Measurements from ENCODE around the gene THAP9. TPM values are rescaled to one million over a fixed set of nuclear protein-coding genes. Genes with fewer than 3 reads are reported as not detected.

THAP9 gene
- total and polyA plus RNA-seq, 4 donors: 1.6 to 6.5 (median 2.6) TPM

- Histone ChIP-seq H3K36me3 (ENCODE audit: control insufficient read depth in 1 of 2, insufficient read depth in 2 of 2, low read length in 1 of 2) (peaks cover 0 to 5% of the 10 kb centered on the region in 2 donors), H3K4me3 (ENCODE audit: low read length in 2 of 2) (no peak overlapping the region), H3K9me3 (ENCODE audit: control insufficient read depth, low read length) (no peaks in the 10 kb centered on the region), H3K4me1 (ENCODE audit: control insufficient read depth in 1 of 2, insufficient read depth in 2 of 2, low read length in 2 of 2) (no peaks in the 10 kb centered on the region), H3K27ac (ENCODE audit: low read depth in 1 of 2, low read length in 2 of 2) (no peak overlapping the region), H3K27me3 (ENCODE audit: control insufficient read depth in 1 of 2, insufficient read depth in 2 of 2, low read length in 1 of 2) (no peaks in the 10 kb centered on the region)
- intact Hi-C loops (cut with DNase I): no loop called here
- DNase-seq (no peak), ATAC-seq (ENCODE audit: low FRiP score) (no peak)
Measured at GRCh38 chr4:82921795-82922194, 21.3 kb downstream of the THAP9 start.

DNA sequence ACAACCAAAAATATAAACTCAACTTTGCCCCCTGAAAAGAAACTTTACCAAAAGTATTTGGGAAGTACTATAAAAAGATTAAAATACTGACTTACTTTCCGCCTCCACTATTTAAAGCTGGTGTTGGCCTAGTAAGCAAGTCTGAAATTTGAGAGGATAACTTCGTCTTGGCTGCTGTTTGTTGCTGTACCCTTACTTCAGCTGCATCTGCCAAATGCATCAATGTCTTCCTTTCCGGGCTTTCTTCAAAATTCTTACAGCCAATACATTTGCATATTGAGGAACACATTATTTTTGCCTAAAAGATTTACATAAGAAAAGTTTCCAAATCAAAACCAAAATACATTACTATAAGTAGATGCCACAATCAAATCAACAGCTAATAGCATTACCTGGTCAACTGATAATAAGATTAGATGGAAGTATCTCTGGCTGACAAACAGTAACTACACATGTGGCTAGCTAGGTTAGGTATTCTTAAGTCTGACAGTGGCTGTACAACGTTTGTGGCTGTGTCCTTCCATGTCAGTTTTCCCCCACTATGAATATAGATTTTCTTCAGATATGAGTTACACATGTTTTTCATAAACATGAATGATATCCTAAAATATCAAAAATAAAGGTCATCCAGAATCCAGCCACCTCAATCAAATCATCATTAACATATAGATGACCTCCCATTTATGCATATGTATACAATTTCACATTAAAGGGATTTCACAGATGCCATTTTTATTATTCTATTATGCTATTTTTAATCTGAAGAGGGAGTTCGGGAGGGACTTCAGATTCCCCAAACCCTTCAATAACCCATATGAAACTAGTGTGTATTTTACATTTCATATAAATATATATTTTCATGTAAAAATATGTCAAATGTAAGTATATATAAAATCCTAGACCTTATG is 30.6 kb downstream of the THAP9 start:
- no peaks in the 10 kb centered on the region for H3K4me1 ChIP-seq (ENCODE audit: control insufficient read depth in 1 of 2, insufficient read depth in 2 of 2, low read length in 2 of 2)
- H3K27ac ChIP-seq (ENCODE audit: low read depth in 1 of 2, low read length in 2 of 2): no peak overlapping the region
- no peak for ATAC-seq (ENCODE audit: low FRiP score)
- H3K9me3 ChIP-seq (ENCODE audit: control insufficient read depth, low read length): no peaks in the 10 kb centered on the region
- no peak overlapping the region for H3K4me3 ChIP-seq (ENCODE audit: low read length in 2 of 2)
- no peaks in the 10 kb centered on the region for H3K27me3 ChIP-seq (ENCODE audit: control insufficient read depth in 1 of 2, insufficient read depth in 2 of 2, low read length in 1 of 2)
- WGBS, 2 donors: 66 to 70% methylated on average over 5 of the region's 5 CpGs
- H3K36me3 ChIP-seq (ENCODE audit: control insufficient read depth in 1 of 2, insufficient read depth in 2 of 2, low read length in 1 of 2): no peaks in the 10 kb centered on the region
- no peak for DNase-seq
- intact Hi-C loops (cut with DNase I): no loop called here

GRCh38 chr4:82934441-82934840 is 33.9 kb downstream of the THAP9 start:
- no peaks in the 10 kb centered on the region for H3K9me3 ChIP-seq (ENCODE audit: control insufficient read depth, low read length)
- no peak overlapping the region for H3K4me3 ChIP-seq (ENCODE audit: low read length in 2 of 2)
- H3K4me1 ChIP-seq (ENCODE audit: control insufficient read depth in 1 of 2, insufficient read depth in 2 of 2, low read length in 2 of 2): no peaks in the 10 kb centered on the region
- DNase-seq (no peak), ATAC-seq (ENCODE audit: low FRiP score) (no peak)
- H3K36me3 ChIP-seq (ENCODE audit: control insufficient read depth in 1 of 2, insufficient read depth in 2 of 2, low read length in 1 of 2): no peaks in the 10 kb centered on the region
- intact Hi-C loops (cut with DNase I): no loop called here
- H3K27me3 ChIP-seq (ENCODE audit: control insufficient read depth in 1 of 2, insufficient read depth in 2 of 2, low read length in 1 of 2): no peaks in the 10 kb centered on the region
- no peak overlapping the region for H3K27ac ChIP-seq (ENCODE audit: low read depth in 1 of 2, low read length in 2 of 2)

- ATAC-seq (ENCODE audit: low FRiP score) (no peak), DNase-seq (no peak)
- H3K27me3 ChIP-seq (ENCODE audit: control insufficient read depth in 1 of 2, insufficient read depth in 2 of 2, low read length in 1 of 2): no peaks in the 10 kb centered on the region
- H3K36me3 ChIP-seq (ENCODE audit: control insufficient read depth in 1 of 2, insufficient read depth in 2 of 2, low read length in 1 of 2): no peaks in the 10 kb centered on the region
- H3K27ac ChIP-seq (ENCODE audit: low read depth in 1 of 2, low read length in 2 of 2): no peak overlapping the region
- no peak overlapping the region for H3K4me3 ChIP-seq (ENCODE audit: low read length in 2 of 2)
- H3K4me1 ChIP-seq (ENCODE audit: control insufficient read depth in 1 of 2, insufficient read depth in 2 of 2, low read length in 2 of 2): no peaks in the 10 kb centered on the region
- no peaks in the 10 kb centered on the region for H3K9me3 ChIP-seq (ENCODE audit: control insufficient read depth, low read length)
- intact Hi-C loops (cut with DNase I): no loop called here
- WGBS, 2 donors: 56 to 68% methylated on average over 2 of the region's 2 CpGs
Measured at GRCh38 chr4:82939414-82939813, 38.9 kb downstream of the THAP9 start.

DNA sequence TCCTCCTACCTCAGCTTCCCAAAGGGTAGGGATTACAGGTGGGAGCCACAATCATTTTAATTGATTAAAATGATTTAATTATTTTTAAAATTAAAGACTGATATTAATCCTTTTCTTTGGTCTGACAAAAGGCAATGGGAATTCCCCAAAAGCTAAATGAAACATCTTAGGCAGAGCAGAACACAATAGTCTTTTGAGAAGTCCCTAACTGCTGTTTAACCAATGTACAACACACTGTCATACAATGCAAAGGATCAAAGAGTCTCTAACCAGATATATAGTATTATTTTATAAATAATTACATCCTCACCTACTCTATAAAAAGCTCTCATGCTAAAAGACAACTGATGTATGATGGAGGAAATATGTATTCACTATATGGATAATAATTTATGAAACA is 47.0 kb downstream of the THAP9 start:
- Histone ChIP-seq H3K4me1 (ENCODE audit: control insufficient read depth in 1 of 2, insufficient read depth in 2 of 2, low read length in 2 of 2) (no peaks in the 10 kb centered on the region), H3K27me3 (ENCODE audit: control insufficient read depth in 1 of 2, insufficient read depth in 2 of 2, low read length in 1 of 2) (no peaks in the 10 kb centered on the region), H3K27ac (ENCODE audit: low read depth in 1 of 2, low read length in 2 of 2) (no peak overlapping the region), H3K4me3 (ENCODE audit: low read length in 2 of 2) (no peak overlapping the region), H3K9me3 (ENCODE audit: control insufficient read depth, low read length) (no peaks in the 10 kb centered on the region), H3K36me3 (ENCODE audit: control insufficient read depth in 1 of 2, insufficient read depth in 2 of 2, low read length in 1 of 2) (peaks cover 0 to 2% of the 10 kb centered on the region in 2 donors)
- DNase-seq (no peak), ATAC-seq (ENCODE audit: low FRiP score) (no peak)
- intact Hi-C loops (cut with DNase I): no loop called here

DNA sequence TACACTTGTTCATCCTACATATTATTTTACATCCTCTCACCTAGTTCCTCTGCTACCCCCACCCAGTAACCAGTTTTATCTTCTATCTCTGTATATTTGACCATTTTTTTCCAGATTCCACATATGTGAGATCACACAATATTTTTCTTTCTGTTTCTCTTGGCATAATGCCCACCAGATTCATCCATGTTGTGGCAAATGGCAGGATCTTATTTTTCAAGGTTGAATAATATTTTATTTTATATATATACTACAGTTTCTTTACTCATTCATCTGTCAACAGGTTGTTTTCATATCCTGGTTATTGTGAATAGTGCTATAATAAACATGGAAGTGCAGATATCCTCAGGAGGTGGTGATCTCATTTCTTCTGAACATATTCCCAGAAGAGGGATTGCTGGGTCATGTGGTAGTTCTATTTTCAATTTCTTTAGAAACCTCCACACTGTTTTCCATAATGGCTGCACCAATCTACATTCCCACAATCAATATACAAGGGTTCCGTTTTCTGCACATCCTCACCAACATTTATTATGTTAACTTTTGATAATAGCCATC is 48.2 kb downstream of the THAP9 start:
- H3K36me3 ChIP-seq (ENCODE audit: control insufficient read depth in 1 of 2, insufficient read depth in 2 of 2, low read length in 1 of 2): peaks cover 0 to 2% of the 10 kb centered on the region in 2 donors
- no peaks in the 10 kb centered on the region for H3K9me3 ChIP-seq (ENCODE audit: control insufficient read depth, low read length)
- no peaks in the 10 kb centered on the region for H3K4me1 ChIP-seq (ENCODE audit: control insufficient read depth in 1 of 2, insufficient read depth in 2 of 2, low read length in 2 of 2)
- ATAC-seq (ENCODE audit: low FRiP score) (no peak), DNase-seq (no peak)
- no peak overlapping the region for H3K4me3 ChIP-seq (ENCODE audit: low read length in 2 of 2)
- intact Hi-C loops (cut with DNase I): no loop called here
- no peaks in the 10 kb centered on the region for H3K27me3 ChIP-seq (ENCODE audit: control insufficient read depth in 1 of 2, insufficient read depth in 2 of 2, low read length in 1 of 2)
- no peak overlapping the region for H3K27ac ChIP-seq (ENCODE audit: low read depth in 1 of 2, low read length in 2 of 2)
- WGBS, 2 donors: 97 to 100% methylated on average over 1 of the region's 1 CpG

- intact Hi-C loops (cut with DNase I): no loop called here
- DNase-seq: no peak
- H3K27ac ChIP-seq (ENCODE audit: low read depth in 1 of 2, low read length in 2 of 2): no peak overlapping the region
- H3K9me3 ChIP-seq (ENCODE audit: control insufficient read depth, low read length): no peaks in the 10 kb centered on the region
- no peaks in the 10 kb centered on the region for H3K4me1 ChIP-seq (ENCODE audit: control insufficient read depth in 1 of 2, insufficient read depth in 2 of 2, low read length in 2 of 2)
- H3K4me3 ChIP-seq (ENCODE audit: low read length in 2 of 2): no peak overlapping the region
- H3K27me3 ChIP-seq (ENCODE audit: control insufficient read depth in 1 of 2, insufficient read depth in 2 of 2, low read length in 1 of 2): no peaks in the 10 kb centered on the region
- 95 to 96% methylated on average over 2 of the region's 2 CpGs for WGBS, 2 donors
- peaks cover 0 to under 1% of the 10 kb centered on the region in 2 donors for H3K36me3 ChIP-seq (ENCODE audit: control insufficient read depth in 1 of 2, insufficient read depth in 2 of 2, low read length in 1 of 2)
- ATAC-seq (ENCODE audit: low FRiP score): no peak
Measured at GRCh38 chr4:82951196-82951595, 50.7 kb downstream of the THAP9 start.

GRCh38 chr4:82954212-82954611 is 53.7 kb downstream of the THAP9 start:
- H3K27ac ChIP-seq (ENCODE audit: low read depth in 1 of 2, low read length in 2 of 2): no peak overlapping the region
- H3K4me3 ChIP-seq (ENCODE audit: low read length in 2 of 2): no peak overlapping the region
- ATAC-seq (ENCODE audit: low FRiP score) (no peak), DNase-seq (no peak)
- intact Hi-C loops (cut with DNase I): no loop called here
- H3K36me3 ChIP-seq (ENCODE audit: control insufficient read depth in 1 of 2, insufficient read depth in 2 of 2, low read length in 1 of 2): no peaks in the 10 kb centered on the region
- WGBS, 2 donors: 96 to 97% methylated on average over 4 of the region's 4 CpGs
- H3K27me3 ChIP-seq (ENCODE audit: control insufficient read depth in 1 of 2, insufficient read depth in 2 of 2, low read length in 1 of 2): no peaks in the 10 kb centered on the region
- no peaks in the 10 kb centered on the region for H3K9me3 ChIP-seq (ENCODE audit: control insufficient read depth, low read length)
- no peaks in the 10 kb centered on the region for H3K4me1 ChIP-seq (ENCODE audit: control insufficient read depth in 1 of 2, insufficient read depth in 2 of 2, low read length in 2 of 2)

DNA sequence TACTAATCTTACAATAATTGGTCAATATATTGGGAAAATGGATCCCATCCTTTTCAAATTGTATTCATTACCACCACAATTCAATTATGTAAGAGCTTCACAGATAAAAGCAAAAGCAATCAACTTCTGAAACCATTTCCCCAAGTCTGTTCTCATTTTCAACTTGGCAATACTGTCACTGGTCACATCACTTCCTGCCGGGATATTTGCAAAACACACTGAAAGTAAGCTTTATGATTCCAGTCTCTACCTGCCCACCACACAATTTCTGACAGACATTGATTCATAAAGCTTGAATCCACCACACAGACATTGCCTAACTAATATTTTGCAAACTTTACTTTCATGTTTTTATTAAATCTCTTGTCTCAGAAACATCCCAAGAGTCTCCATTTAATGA is 56.5 kb downstream of the THAP9 start:
- DNase-seq (no peak), ATAC-seq (ENCODE audit: low FRiP score) (no peak)
- intact Hi-C loops (cut with DNase I): no loop called here

More for the DNA sequence above, 56.5 kb downstream of the THAP9 start:
- Histone ChIP-seq H3K9me3 (ENCODE audit: control insufficient read depth, low read length) (no peaks in the 10 kb centered on the region), H3K36me3 (ENCODE audit: control insufficient read depth in 1 of 2, insufficient read depth in 2 of 2, low read length in 1 of 2) (no peaks in the 10 kb centered on the region), H3K27ac (ENCODE audit: low read depth in 1 of 2, low read length in 2 of 2) (no peak overlapping the region), H3K4me1 (ENCODE audit: control insufficient read depth in 1 of 2, insufficient read depth in 2 of 2, low read length in 2 of 2) (no peaks in the 10 kb centered on the region), H3K27me3 (ENCODE audit: control insufficient read depth in 1 of 2, insufficient read depth in 2 of 2, low read length in 1 of 2) (no peaks in the 10 kb centered on the region), H3K4me3 (ENCODE audit: low read length in 2 of 2) (no peak overlapping the region)
- WGBS, 2 donors: 93 to 95% methylated on average over 1 of the region's 1 CpG

Measured in aorta (tissue), 5 donors.